Cardiac muscle cell (in vitro differentiated cells and primary cell): ENCODE data around the gene C16orf78. TPM values are rescaled to one million over a fixed set of nuclear protein-coding genes. Genes with fewer than 3 reads are reported as not detected.

Experiments
- DNase-seq, 2 donors: peaks; one replicate each; pipeline versions ENCODE4 v3.0.0 to v3.0.0-alpha.2; 2010 to 2017; ENCODE audit warnings: low read depth in 1 of 2, low spot score in 1 of 2
- H3K27ac ChIP-seq: fragments of 200-600 bp; sonication (generic); 2 replicates; pipeline ENCODE4 v1.5.1; 2016
- H3K27me3 ChIP-seq: fragments of 200-600 bp; sonication (generic); 2 replicates; pipeline ENCODE4 v1.6.0; 2016; ENCODE audit warnings: control low read depth
- H3K36me3 ChIP-seq: fragments of 200-600 bp; sonication (generic); 2 replicates; pipeline ENCODE4 v1.5.1; 2016; ENCODE audit warnings: control low read depth
- H3K4me1 ChIP-seq: fragments of 200-600 bp; sonication (generic); 2 replicates; pipeline ENCODE4 v1.8.1; 2017; ENCODE audit warnings: low read depth, mild to moderate bottlenecking, mixed run types
- H3K4me3 ChIP-seq: fragments of 200-600 bp; sonication (generic); 2 replicates; pipeline ENCODE4 v1.5.1; 2016; ENCODE audit warnings: mild to moderate bottlenecking
- H3K9me3 ChIP-seq: fragments of 200-600 bp; sonication (generic); 2 replicates; pipeline ENCODE4 v1.5.1; 2017; ENCODE audit warnings: low read depth, mild to moderate bottlenecking, control low read depth
- CTCF ChIP-seq: IDR thresholded peaks from 2 replicates; pipeline ENCODE4 v1.5.1; 2012; ENCODE audit warnings: low read depth, mild to moderate bottlenecking, low read length
- polyA plus RNA-seq: library from polyadenylated mRNA; unstranded; fragments of >200 nt; fragmentation: Nextera tagmentation; extraction: Ambion mirVana; gene quantifications from 2 replicates; pipeline ENCODE4 v1.2.1, GENCODE V29; 2016
- total RNA-seq: library from RNA; depleted of rRNA; stranded (reverse); fragments of >200 nt; gene quantifications from 2 replicates; pipeline ENCODE4 v1.2.3, GENCODE V29; 2016

The C16orf78 gene
- total and polyA plus RNA-seq, 2 experiments from 2014 or later, result not detected

GRCh38 chr16:49377196-49377755 is 3.7 kb downstream of the C16orf78 start:
- Histone ChIP-seq H3K27ac (no peak overlapping the region), H3K4me3 (no peak overlapping the region), H3K27me3 (no peaks in the 10 kb centered on the region), H3K9me3 (no peaks in the 10 kb centered on the region), H3K4me1 (no peaks in the 10 kb centered on the region), H3K36me3 (no peaks in the 10 kb centered on the region)
- DNase-seq, result no peak
- no peak for TF ChIP-seq CTCF

DNA sequence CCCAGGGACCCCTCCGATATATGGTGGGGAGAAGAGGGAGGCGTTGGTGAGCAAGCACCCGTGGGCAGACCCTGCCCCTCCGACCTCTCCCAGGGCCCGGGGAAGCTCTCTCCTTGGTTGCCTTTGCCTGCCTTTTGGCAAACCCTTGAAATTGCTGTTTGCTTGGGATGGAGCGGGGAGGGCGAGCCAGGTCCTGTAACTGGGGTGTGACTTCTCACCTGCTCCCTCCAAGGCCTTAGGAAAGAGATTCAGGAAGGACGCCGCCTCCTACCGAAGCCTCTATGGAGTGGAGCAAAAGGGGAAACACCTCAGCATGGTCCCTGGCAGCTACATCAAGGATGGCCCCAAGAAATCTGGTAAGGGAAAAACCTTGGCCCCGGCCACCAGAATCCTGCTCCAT is 4.6 kb downstream of the C16orf78 start:
- Histone ChIP-seq H3K4me1 (no peaks in the 10 kb centered on the region), H3K4me3 (no peak overlapping the region), H3K27me3 (no peaks in the 10 kb centered on the region), H3K27ac (no peak overlapping the region), H3K9me3 (no peaks in the 10 kb centered on the region), H3K36me3 (no peaks in the 10 kb centered on the region)
- TF ChIP-seq CTCF, result no peak
- no peak for DNase-seq

DNA sequence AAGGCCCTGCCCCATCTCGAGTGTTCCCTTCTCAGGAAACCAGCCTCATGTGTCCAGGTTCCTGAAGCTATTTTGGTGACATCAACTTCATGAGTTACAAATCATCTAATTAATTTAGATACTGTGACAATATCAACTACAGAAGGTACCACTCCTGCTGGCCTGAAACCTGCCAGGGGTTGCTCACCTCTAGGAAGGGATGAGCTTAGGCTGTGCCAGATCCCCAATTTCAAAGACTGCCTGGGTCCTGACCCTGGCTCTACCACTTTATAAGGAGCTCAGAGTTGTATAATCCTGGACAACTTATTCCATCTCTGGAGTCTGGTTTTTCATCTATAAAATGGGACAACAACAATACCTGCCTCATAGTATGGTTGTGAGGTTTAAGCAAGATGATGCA is 5.2 kb downstream of the C16orf78 start:
- no peak for DNase-seq
- H3K9me3 ChIP-seq, result no peaks in the 10 kb centered on the region
- no peaks in the 10 kb centered on the region for H3K4me1 ChIP-seq
- no peak overlapping the region for H3K4me3 ChIP-seq
- H3K27me3 ChIP-seq, result no peaks in the 10 kb centered on the region
- no peaks in the 10 kb centered on the region for H3K36me3 ChIP-seq
- no peak overlapping the region for H3K27ac ChIP-seq
- TF ChIP-seq CTCF, result no peak

DNA sequence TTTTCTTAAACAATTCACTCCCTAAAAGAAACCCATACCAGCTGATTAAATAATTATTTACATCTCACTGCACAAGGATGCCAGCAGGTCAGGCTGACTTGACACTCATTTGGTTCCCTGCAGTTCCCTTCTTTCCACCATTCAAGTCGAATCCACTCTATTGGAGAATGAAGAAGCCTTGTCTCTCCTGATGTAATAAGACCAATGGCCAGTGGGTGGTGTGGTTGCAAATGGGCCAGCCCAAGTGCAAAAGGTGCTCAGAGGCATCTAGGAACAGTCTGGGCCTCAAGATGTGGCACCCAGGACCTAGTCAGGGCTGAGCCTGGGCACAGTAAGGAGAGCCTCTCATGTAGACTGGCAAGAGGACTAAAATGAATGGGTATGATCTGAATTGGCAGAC is 9.3 kb downstream of the C16orf78 start:
- Histone ChIP-seq H3K27me3 (no peaks in the 10 kb centered on the region), H3K27ac (no peak overlapping the region), H3K4me1 (no peaks in the 10 kb centered on the region), H3K36me3 (no peaks in the 10 kb centered on the region), H3K9me3 (no peaks in the 10 kb centered on the region), H3K4me3 (no peak overlapping the region)
- no peak for DNase-seq
- TF ChIP-seq CTCF, result peak; percentile 13

- TF ChIP-seq CTCF, result no peak
- Histone ChIP-seq H3K36me3 (no peaks in the 10 kb centered on the region), H3K4me1 (no peaks in the 10 kb centered on the region), H3K27ac (no peak overlapping the region), H3K9me3 (no peaks in the 10 kb centered on the region), H3K4me3 (no peak overlapping the region), H3K27me3 (no peaks in the 10 kb centered on the region)
- DNase-seq, result no peak
Measured at GRCh38 chr16:49395021-49395420, 21.4 kb downstream of the C16orf78 start.

DNA sequence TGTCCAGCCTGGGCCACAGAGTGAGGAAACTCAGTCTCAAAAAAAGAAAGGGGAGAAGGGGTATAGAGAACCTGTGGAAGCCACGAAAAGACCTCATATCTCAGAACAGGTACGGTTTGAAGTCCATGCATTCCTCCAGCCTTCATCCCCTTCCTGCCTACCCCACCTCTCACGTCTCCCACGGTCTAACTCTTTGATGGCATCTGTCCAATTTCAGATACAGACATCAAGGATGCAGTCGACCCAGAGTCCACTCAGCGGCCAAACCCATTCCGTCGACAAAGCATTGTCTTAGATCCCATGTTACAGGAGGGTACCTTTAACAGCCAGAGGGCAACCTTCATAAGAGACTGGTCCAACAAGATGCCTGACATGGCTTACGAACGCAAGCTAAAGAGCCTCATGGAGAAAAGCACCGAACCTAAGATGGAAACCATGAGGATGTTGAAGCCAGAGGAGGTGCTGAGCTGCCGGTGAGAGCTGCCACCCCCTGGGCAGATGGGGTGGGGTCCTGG is 22.7 kb downstream of the C16orf78 start:
- Histone ChIP-seq H3K4me1 (no peaks in the 10 kb centered on the region), H3K27ac (no peak overlapping the region), H3K4me3 (no peak overlapping the region), H3K27me3 (no peaks in the 10 kb centered on the region), H3K36me3 (no peaks in the 10 kb centered on the region), H3K9me3 (no peaks in the 10 kb centered on the region)
- no peak for DNase-seq
- no peak for TF ChIP-seq CTCF
